GM20431 (cell line): ENCODE measurements around the gene XRCC2.
"Not testable (repeated sequence)": the region's sequence is repeated elsewhere in the genome, so short reads cannot be mapped to it uniquely, and the experiment has no call there.

Experiments used
- in situ Hi-C: fragments of 300-500 bp; cut with MseI, MboI; formaldehyde crosslinking; loops from one replicate; pipeline ENCODE4 v1.15.0; 2020; ENCODE audit warnings: low sequenced_read_pairs; ENCODE audit not compliant: unreplicated experiment

Gene XRCC2

GRCh38 chr7:152675759-152676636 lies at the start of gene XRCC2:
Gene XRCC2, minus strand, starts transcription at chr7:152676141. Its CDS starts 62 bp downstream, at chr7:152676079.
- in situ Hi-C loops = no loop called here

- in situ Hi-C loops = loop anchor here (25.0 kb wide), 1 partner anchor 386 kb away; no protein-coding TSS in a partner anchor
These were observed 47.4 kb upstream of the XRCC2 start for GRCh38 chr7:152723364-152723763.

GRCh38 chr7:152712412-152713042 lies 36.6 kb upstream of the XRCC2 start:
- in situ Hi-C loops = loop anchor here (25.0 kb wide), 1 partner anchor 375 kb away; no protein-coding TSS in a partner anchor

- in situ Hi-C loops = loop anchor here (25.0 kb wide), 1 partner anchor 374 kb away; no protein-coding TSS in a partner anchor
These were observed 35.6 kb upstream of the XRCC2 start for GRCh38 chr7:152711444-152711944.

- in situ Hi-C loops = loop anchor here (25.0 kb wide), 1 partner anchor 373 kb away; no protein-coding TSS in a partner anchor
These were observed 34.2 kb upstream of the XRCC2 start for GRCh38 chr7:152710153-152710442.

GRCh38 chr7:152709287-152710152 lies 33.6 kb upstream of the XRCC2 start:
- in situ Hi-C loops = loop anchor here (25.0 kb wide), 1 partner anchor 372 kb away; no protein-coding TSS in a partner anchor

GRCh38 chr7:152704796-152705384 lies 28.9 kb upstream of the XRCC2 start:
- in situ Hi-C loops = loop anchor here (25.0 kb wide), 1 partner anchor 368 kb away; no protein-coding TSS in a partner anchor

GRCh38 chr7:152699079-152699478 lies 23.1 kb upstream of the XRCC2 start:
- in situ Hi-C loops = no loop called here

GRCh38 chr7:152697268-152697974 lies 21.5 kb upstream of the XRCC2 start:
- in situ Hi-C loops = not testable (repeated sequence)

GRCh38 chr7:152692196-152692595 lies 16.3 kb upstream of the XRCC2 start:
- in situ Hi-C loops = not testable (repeated sequence)

GRCh38 chr7:152683297-152683696 lies 7.4 kb upstream of the XRCC2 start:
- in situ Hi-C loops = no loop called here

GRCh38 chr7:152677808-152678670 lies 2.1 kb upstream of the XRCC2 start:
- in situ Hi-C loops = no loop called here

- in situ Hi-C loops = no loop called here
These were observed 832 bp downstream of the XRCC2 start for GRCh38 chr7:152674860-152675758.

GRCh38 chr7:152673897-152674296 lies 2.0 kb downstream of the XRCC2 start:
- in situ Hi-C loops = no loop called here

GRCh38 chr7:152672626-152673025 lies 3.3 kb downstream of the XRCC2 start:
- in situ Hi-C loops = no loop called here

GRCh38 chr7:152669758-152670157 lies 6.2 kb downstream of the XRCC2 start:
- in situ Hi-C loops = no loop called here

- in situ Hi-C loops = no loop called here
These were observed 7.0 kb downstream of the XRCC2 start for GRCh38 chr7:152668975-152669374.
